Mesothelial cell of epicardium (in vitro differentiated cells): ENCODE data around the gene CFAP251. TPM values are rescaled to one million over a fixed set of nuclear protein-coding genes. Genes with fewer than 3 reads are reported as not detected.

ENCODE experiments used
- DNase-seq, 2 experiments: peaks; one replicate each; pipeline ENCODE4 v3.0.0; 2021; ENCODE audit warnings: low spot score in 2 of 2; ENCODE audit not compliant: unreplicated experiment in 2 of 2
- H3K27ac Mint-ChIP-seq: 2 replicates; pipeline ENCODE4 v1.8.0; 2021; ENCODE audit warnings: mixed read lengths
- H3K27me3 Mint-ChIP-seq: 2 replicates; pipeline ENCODE4 v1.8.0; 2021; ENCODE audit warnings: low read depth, mixed read lengths
- H3K36me3 Mint-ChIP-seq: 2 replicates; pipeline ENCODE4 v1.8.0; 2021; ENCODE audit warnings: mixed read lengths
- H3K4me1 Mint-ChIP-seq: 2 replicates; pipeline ENCODE4 v1.8.0; 2021; ENCODE audit warnings: mixed read lengths
- H3K4me3 Mint-ChIP-seq: 2 replicates; pipeline ENCODE4 v1.8.0; 2021; ENCODE audit warnings: mild to moderate bottlenecking, moderate library complexity, mixed read lengths
- H3K9me3 Mint-ChIP-seq: 2 replicates; pipeline ENCODE4 v1.8.0; 2021; ENCODE audit warnings: mixed read lengths
- CTCF ChIP-seq: fragments of 200-600 bp; sonication (generic); IDR thresholded peaks from one replicate; pipeline ENCODE4 v1.5.0; 2021; ENCODE audit warnings: antibody characterized with exemption; ENCODE audit not compliant: unreplicated experiment
- total RNA-seq: library from RNA; stranded (reverse); gene quantifications from 3 replicates; pipeline ENCODE4 v1.2.1, GENCODE V29; 2021

Gene CFAP251
- total RNA-seq, 1 donor from 2014 or later, result 6.9 TPM

DNA sequence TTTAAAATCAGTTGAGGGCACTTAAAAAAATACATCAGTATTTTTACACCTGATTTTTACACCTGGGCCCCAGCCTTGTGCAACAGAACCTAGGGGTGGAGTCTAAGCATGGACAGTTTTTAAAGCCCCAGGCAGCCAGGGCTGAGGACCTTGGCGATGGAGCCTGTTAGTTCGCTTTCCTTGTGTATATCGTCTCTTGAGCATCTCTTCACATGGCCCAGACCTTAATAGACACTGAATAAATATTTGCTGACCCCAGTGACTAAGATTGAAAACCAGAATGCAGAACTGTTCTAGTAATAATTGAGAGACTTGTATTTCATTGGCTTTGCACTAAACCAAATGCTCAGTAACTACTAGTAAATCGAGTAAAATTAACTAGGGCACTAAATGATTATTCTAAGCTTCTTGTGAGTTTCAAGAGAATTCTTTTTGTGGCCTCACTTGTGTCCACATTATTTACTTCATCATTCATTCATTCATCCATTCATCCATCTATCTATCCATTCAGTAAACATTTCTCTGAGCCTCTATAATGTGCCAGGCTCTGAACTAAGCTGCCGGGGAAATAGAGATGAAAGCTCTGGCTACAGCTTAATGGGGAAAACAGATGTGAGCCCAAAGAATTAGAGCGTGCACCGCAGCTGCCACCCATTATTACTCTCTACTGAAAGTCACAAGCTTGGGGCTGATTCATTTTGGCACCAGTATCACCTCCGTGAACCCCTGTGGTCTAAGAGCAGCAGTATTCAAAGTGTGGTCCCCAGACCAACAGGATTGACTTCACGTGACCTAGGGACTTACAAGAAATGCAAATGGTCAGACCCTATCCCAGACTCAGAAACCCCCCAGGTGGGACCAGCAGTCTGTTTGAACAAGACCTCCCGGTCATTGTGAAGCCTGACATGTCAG, 72.6 kb downstream of the CFAP251 start:
- TF ChIP-seq CTCF, result no peak
- no peak for DNase-seq
- H3K27ac Mint-ChIP-seq, result no peak overlapping the region

GRCh38 chr12:121992059-121992879, 73.9 kb downstream of the CFAP251 start:
- Mint-ChIP-seq H3K9me3 (no peaks in the 10 kb centered on the region), H3K27ac (no peak overlapping the region), H3K4me3 (no peak overlapping the region), H3K27me3 (no peaks in the 10 kb centered on the region), H3K4me1 (no peaks in the 10 kb centered on the region), H3K36me3 (no peaks in the 10 kb centered on the region)
- TF ChIP-seq CTCF, result no peak
- no peak for DNase-seq

More for the DNA sequence above, 72.6 kb downstream of the CFAP251 start:
- H3K27me3 Mint-ChIP-seq, result no peaks in the 10 kb centered on the region
- H3K36me3 Mint-ChIP-seq, result no peaks in the 10 kb centered on the region
- no peaks in the 10 kb centered on the region for H3K4me1 Mint-ChIP-seq
- no peak overlapping the region for H3K4me3 Mint-ChIP-seq
- no peaks in the 10 kb centered on the region for H3K9me3 Mint-ChIP-seq

DNA sequence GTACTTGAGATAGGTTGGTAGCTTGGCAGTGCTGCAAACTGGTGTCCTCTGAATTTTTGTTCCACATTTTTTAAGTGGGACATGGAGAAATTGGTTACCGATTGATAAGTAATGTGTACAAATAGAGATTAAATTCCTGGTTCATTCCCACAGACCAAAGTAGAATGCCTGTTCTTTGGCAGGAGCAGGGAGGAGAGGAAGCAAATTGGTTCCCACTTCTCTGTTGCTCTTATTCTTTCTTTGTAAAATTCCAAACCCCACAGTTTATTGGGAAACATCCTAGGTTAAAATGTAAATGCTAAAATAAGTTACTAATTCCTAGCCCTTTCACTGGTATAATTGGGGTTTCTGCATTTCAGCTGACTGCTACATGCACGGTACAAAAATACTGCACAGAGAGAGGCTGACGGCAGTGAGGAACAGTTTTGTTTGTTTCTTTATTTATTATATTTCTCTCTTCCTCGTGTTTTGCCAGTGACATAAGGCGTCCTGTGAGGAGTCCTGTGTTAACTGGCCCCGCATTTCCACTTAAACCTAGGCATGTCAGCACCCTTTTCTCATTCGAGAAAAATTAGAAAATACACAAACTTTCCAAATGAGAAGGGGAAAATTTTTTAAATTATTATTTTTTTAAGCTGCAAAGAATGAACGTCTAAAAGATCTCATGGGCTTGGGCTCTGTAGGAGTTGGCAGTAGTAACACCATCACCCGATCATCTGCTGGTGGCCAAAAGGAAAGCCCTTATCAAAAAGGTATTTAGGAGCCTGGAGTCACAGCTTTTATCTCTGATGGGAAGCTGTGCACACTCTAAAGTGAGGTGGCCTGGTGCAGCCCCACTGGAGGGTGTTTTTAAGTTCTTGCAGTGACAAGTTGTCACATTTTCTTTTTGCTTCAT, 77.9 kb downstream of the CFAP251 start:
- TF ChIP-seq CTCF, result no peak
- no peak for DNase-seq
- Mint-ChIP-seq H3K4me1 (peaks cover under 1% of the 10 kb centered on the region), H3K9me3 (peaks cover 3% of the 10 kb centered on the region), H3K4me3 (no peak overlapping the region), H3K27me3 (no peaks in the 10 kb centered on the region), H3K36me3 (peaks cover 5% of the 10 kb centered on the region), H3K27ac (no peak overlapping the region)

DNA sequence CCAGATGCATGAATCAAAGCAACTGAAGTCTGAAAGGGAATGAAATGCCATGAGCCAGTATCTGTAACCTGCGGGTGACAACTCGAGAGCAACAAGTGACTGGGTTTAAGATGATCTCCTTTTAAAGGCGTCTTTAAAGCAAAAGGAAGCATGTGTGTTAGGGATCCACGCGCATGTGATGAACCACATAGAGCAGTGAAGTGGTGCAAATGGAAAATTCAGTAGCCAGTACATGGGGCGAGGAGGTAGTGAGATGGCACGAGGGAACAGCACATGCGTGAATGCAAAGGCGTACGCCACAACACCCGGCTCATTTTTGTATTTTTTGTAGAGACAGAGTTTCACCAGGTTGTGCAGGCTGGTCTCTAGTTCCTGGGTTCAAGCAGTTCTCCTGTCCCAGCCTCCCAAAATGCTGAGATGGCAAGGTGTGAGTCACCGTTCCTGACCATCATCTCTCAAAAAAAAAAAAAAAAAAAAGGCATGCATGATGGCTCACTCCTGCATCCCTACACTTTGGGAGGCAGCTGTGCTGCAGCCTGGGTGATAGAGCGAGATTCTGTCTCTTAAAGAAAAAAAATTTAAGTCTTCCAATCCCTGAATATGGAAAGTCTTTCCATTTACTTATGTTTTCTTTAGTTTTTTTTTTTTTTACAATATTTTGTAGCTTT, 78.7 kb downstream of the CFAP251 start:
- Mint-ChIP-seq H3K4me1 (peaks cover 6% of the 10 kb centered on the region), H3K27me3 (no peaks in the 10 kb centered on the region), H3K9me3 (peaks cover 3% of the 10 kb centered on the region), H3K36me3 (peaks cover 5% of the 10 kb centered on the region), H3K27ac (no peak overlapping the region), H3K4me3 (no peak overlapping the region)
- DNase-seq, result no peak
- no peak for TF ChIP-seq CTCF
